Fibroblast of lung (primary cell): ENCODE measurements around the gene PSEN1. TPM values are rescaled to one million over a fixed set of nuclear protein-coding genes. Genes with fewer than 3 reads are reported as not detected.

ENCODE experiments used
- DNase-seq, 2 donors: peaks; one replicate each; pipeline versions ENCODE4 v3.0.0 to v3.0.0-alpha.2; 2010; ENCODE audit warnings: low read depth in 2 of 2
- H2AFZ ChIP-seq: 2 replicates; pipeline ENCODE4 v1.5.1; 2012; ENCODE audit warnings: low read length, control low read depth, inconsistent platforms
- H3K27ac ChIP-seq: 2 replicates; pipeline ENCODE4 v1.5.1; 2011; ENCODE audit warnings: low read length, control low read depth; ENCODE audit not compliant: insufficient read depth
- H3K27me3 ChIP-seq: 2 replicates; pipeline ENCODE4 v1.5.1; 2011; ENCODE audit warnings: mild to moderate bottlenecking, low read length; ENCODE audit not compliant: control insufficient read depth, insufficient read depth
- H3K36me3 ChIP-seq: 2 replicates; pipeline ENCODE4 v1.5.1; 2011; ENCODE audit warnings: low read length; ENCODE audit not compliant: control insufficient read depth, insufficient read depth
- H3K4me1 ChIP-seq: 2 replicates; pipeline ENCODE4 v1.5.1; 2011; ENCODE audit warnings: low read length; ENCODE audit not compliant: control insufficient read depth, insufficient read depth; ENCODE audit errors: extremely low read depth
- H3K4me2 ChIP-seq: 2 replicates; pipeline ENCODE4 v1.5.1; 2011; ENCODE audit warnings: low read length, control low read depth; ENCODE audit not compliant: insufficient read depth; ENCODE audit errors: extremely low read depth
- H3K4me3 ChIP-seq, 4 experiments: fragments of 200-600 bp in 1 of 4; sonication (generic) in 1 of 4; replicated peaks in 1 of 4; 2 replicates each; pipeline ENCODE4 v1.5.1; 2011 to 2016; ENCODE audit warnings: low read length in 4 of 4, low read depth in 3 of 4, mild to moderate bottlenecking in 3 of 4, control low read depth in 2 of 4, inconsistent platforms in 1 of 4, mixed read lengths in 1 of 4; ENCODE audit not compliant: insufficient read depth in 1 of 4; ENCODE audit errors: control extremely low read depth in 1 of 4
- H3K79me2 ChIP-seq: 2 replicates; pipeline ENCODE4 v1.5.1; 2012; ENCODE audit warnings: mild to moderate bottlenecking, low read length, inconsistent platforms; ENCODE audit not compliant: control insufficient read depth, insufficient read depth
- H3K9ac ChIP-seq: 2 replicates; pipeline ENCODE4 v1.5.1; 2011; ENCODE audit warnings: mild to moderate bottlenecking, low read length, control low read depth; ENCODE audit not compliant: insufficient read depth
- H3K9me3 ChIP-seq: 2 replicates; pipeline ENCODE4 v1.5.1; 2012; ENCODE audit warnings: low read depth, low read length; ENCODE audit not compliant: control insufficient read depth, insufficient read depth
- H4K20me1 ChIP-seq: 2 replicates; pipeline ENCODE4 v1.5.1; 2011; ENCODE audit warnings: low read length; ENCODE audit not compliant: control insufficient read depth, insufficient read depth; ENCODE audit errors: extremely low read depth
- CTCF ChIP-seq, 2 donors: IDR thresholded peaks in 1 of 2; conservative IDR thresholded peaks in 1 of 2; 1 replicate in 1 of 2; 2 replicates in 1 of 2; pipeline ENCODE4 v1.5.1; 2011 to 2012; ENCODE audit warnings: low read length in 2 of 2, control low read depth in 1 of 2, inconsistent platforms in 1 of 2, low read depth in 1 of 2, mild to moderate bottlenecking in 1 of 2
- EZH2 ChIP-seq: IDR thresholded peaks from 2 replicates; pipeline ENCODE4 v1.5.1; 2012; ENCODE audit warnings: low read length, control low read depth, mild to moderate bottlenecking; ENCODE audit errors: missing control alignments
- polyA plus RNA-seq, 2 donors: library from polyadenylated mRNA; depleted of rRNA in 1 of 2; stranded (reverse) in 1 of 2; unstranded in 1 of 2; fragments of >200 nt; gene quantifications; 2 replicates each; pipeline ENCODE4 v1.2.1, GENCODE V29; 2011 to 2012; ENCODE audit warnings: missing spikeins in 1 of 2
- total RNA-seq: library from RNA; depleted of rRNA; stranded (reverse); fragments of >200 nt; gene quantifications from 2 replicates; pipeline ENCODE4 v1.2.1, GENCODE V29; 2014

PSEN1 gene
- total and polyA plus RNA-seq, 2 donors (not counting 1 experiment from before 2014, with no cell fraction given): 22.0 to 53.7 TPM

GRCh38 chr14:73198253-73198652, 61.9 kb downstream of the PSEN1 start:
- H3K79me2 ChIP-seq: no peaks in the 10 kb centered on the region
- no peak for DNase-seq
- TF ChIP-seq EZH2: no peak
- no peak for TF ChIP-seq CTCF (conservative IDR thresholded peaks at IDR 0.05 in 1 of 2, IDR thresholded peaks at IDR 0.05 in 1 of 2; ENCODE audit: low read depth in 1 of 2, low read length in 2 of 2)

GRCh38 chr14:73203527-73203926, 67.2 kb downstream of the PSEN1 start:
- Histone ChIP-seq H3K27ac (no peak overlapping the region), H3K9ac (no peak overlapping the region), H3K79me2 (no peaks in the 10 kb centered on the region), H2AFZ (no peak overlapping the region), H3K27me3 (no peaks in the 10 kb centered on the region), H3K4me2 (no peak overlapping the region), H4K20me1 (no peaks in the 10 kb centered on the region), H3K9me3 (no peaks in the 10 kb centered on the region), H3K36me3 (peaks cover 3% of the 10 kb centered on the region), H3K4me3 (no peak overlapping the region), H3K4me1 (no peaks in the 10 kb centered on the region)
- TF ChIP-seq EZH2 (no peak), CTCF (conservative IDR thresholded peaks at IDR 0.05 in 1 of 2, IDR thresholded peaks at IDR 0.05 in 1 of 2; ENCODE audit: low read depth in 1 of 2, low read length in 2 of 2) (no peak)
- DNase-seq: no peak

More at GRCh38 chr14:73198253-73198652, 61.9 kb downstream of the PSEN1 start:
- Histone ChIP-seq H3K4me3 (no peak overlapping the region), H4K20me1 (no peaks in the 10 kb centered on the region), H3K36me3 (no peaks in the 10 kb centered on the region), H3K27me3 (no peaks in the 10 kb centered on the region), H3K4me1 (no peaks in the 10 kb centered on the region), H3K27ac (no peak overlapping the region), H3K9ac (no peak overlapping the region), H3K4me2 (no peak overlapping the region), H3K9me3 (no peaks in the 10 kb centered on the region), H2AFZ (no peak overlapping the region)

- Histone ChIP-seq H3K4me1 (peaks cover 5% of the 10 kb centered on the region), H3K79me2 (no peaks in the 10 kb centered on the region), H3K27me3 (no peaks in the 10 kb centered on the region), H3K4me2 (no peak overlapping the region), H3K36me3 (peaks cover 3% of the 10 kb centered on the region), H3K9ac (no peak overlapping the region), H3K27ac (no peak overlapping the region), H2AFZ (no peak overlapping the region), H3K4me3 (no peak overlapping the region), H4K20me1 (no peaks in the 10 kb centered on the region), H3K9me3 (no peaks in the 10 kb centered on the region)
- no peak for DNase-seq
- TF ChIP-seq EZH2 (no peak), CTCF (conservative IDR thresholded peaks at IDR 0.05 in 1 of 2, IDR thresholded peaks at IDR 0.05 in 1 of 2; ENCODE audit: low read depth in 1 of 2, low read length in 2 of 2) (no peak)
Measured at GRCh38 chr14:73207615-73208014, 71.3 kb downstream of the PSEN1 start.
